Parathyroid adenoma (tissue), 2 donors: Measurements from ENCODE around the gene ANGPTL2.

Experiments
- H2AFZ ChIP-seq: fragments of 300-600 bp; sonication (generic); one replicate; pipeline ENCODE4 v1.7.0; 2017; ENCODE audit warnings: antibody characterized with exemption, mild to moderate bottlenecking
- H3K27ac ChIP-seq: fragments of 300-600 bp; sonication (generic); one replicate; pipeline ENCODE4 v1.7.0; 2017
- H3K27me3 ChIP-seq: fragments of 300-600 bp; sonication (generic); one replicate; pipeline ENCODE4 v1.7.0; 2017; ENCODE audit warnings: low read length; ENCODE audit not compliant: control insufficient read depth, insufficient read depth
- H3K36me3 ChIP-seq: fragments of 300-600 bp; sonication (generic); one replicate; pipeline ENCODE4 v1.7.0; 2017; ENCODE audit warnings: low read length; ENCODE audit not compliant: control insufficient read depth, insufficient read depth
- H3K4me1 ChIP-seq: fragments of 300-600 bp; sonication (generic); one replicate; pipeline ENCODE4 v1.7.0; 2017; ENCODE audit warnings: control low read depth
- H3K4me2 ChIP-seq: fragments of 300-600 bp; sonication (generic); one replicate; pipeline ENCODE4 v1.7.0; 2017; ENCODE audit warnings: low read length
- H3K4me3 ChIP-seq: fragments of 300-600 bp; sonication (generic); one replicate; pipeline ENCODE4 v1.7.0; 2017; ENCODE audit warnings: low read depth, low read length
- H3K79me2 ChIP-seq: fragments of 300-600 bp; sonication (generic); one replicate; pipeline ENCODE4 v1.7.0; 2017; ENCODE audit warnings: control low read depth
- H3K9ac ChIP-seq: fragments of 300-600 bp; sonication (generic); one replicate; pipeline ENCODE4 v1.7.0; 2017; ENCODE audit warnings: mild to moderate bottlenecking
- H3K9me3 ChIP-seq: fragments of 300-600 bp; sonication (generic); one replicate; pipeline ENCODE4 v1.7.0; 2017; ENCODE audit warnings: low read length; ENCODE audit not compliant: control insufficient read depth
- CTCF ChIP-seq: fragments of 300-600 bp; sonication (generic); IDR thresholded peaks from one replicate; pipeline ENCODE4 v1.7.0; 2017; ENCODE audit warnings: antibody characterized with exemption, mild to moderate bottlenecking
- donor health status: primary hyperparathyroidism.

The ANGPTL2 gene

DNA sequence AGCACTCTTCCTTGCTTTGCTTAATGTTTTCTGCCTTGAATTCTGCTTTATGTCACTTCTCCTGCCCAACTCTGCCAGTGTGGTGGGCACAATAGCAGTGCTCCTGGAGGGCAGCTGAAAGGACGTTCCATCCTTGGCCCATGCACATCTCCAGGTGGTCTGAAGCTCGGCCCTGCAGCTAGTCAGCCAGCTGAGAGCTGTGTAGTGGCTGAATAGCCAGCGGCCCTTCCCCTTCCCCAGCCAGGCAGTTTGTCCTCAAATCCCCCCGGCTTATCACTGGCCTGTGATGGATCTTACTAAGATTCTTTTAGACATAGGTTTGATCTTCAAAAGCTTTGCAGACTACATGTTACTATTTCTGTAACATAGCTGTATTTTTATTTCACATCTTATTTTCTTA lies 42.7 kb upstream of the ANGPTL2 start:
- H3K9ac ChIP-seq: no peak overlapping the region
- no peaks in the 10 kb centered on the region for H3K79me2 ChIP-seq
- no peak overlapping the region for H3K4me3 ChIP-seq

DNA sequence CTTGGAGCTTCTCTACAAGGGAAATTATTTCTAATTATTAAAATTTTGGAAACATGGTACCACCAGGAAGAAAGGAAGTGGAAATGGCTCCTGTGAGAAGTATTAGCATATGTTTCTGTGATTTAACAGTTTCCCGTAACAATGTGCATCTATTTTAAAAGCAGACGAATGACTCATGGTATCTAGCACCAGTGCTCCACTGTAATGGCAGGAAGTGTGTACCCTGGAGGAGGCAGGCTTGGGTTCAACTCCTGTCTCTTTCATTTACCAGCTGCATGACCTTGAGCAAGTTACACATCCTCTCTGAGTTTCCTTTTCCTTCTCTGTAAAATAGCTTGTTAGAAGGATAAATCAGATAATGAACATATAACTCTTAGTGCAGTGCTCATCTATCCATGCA lies 41.0 kb upstream of the ANGPTL2 start:
- Histone ChIP-seq H3K4me3 (no peak overlapping the region), H3K9me3 (no peaks in the 10 kb centered on the region), H3K9ac (no peak overlapping the region), H3K36me3 (no peaks in the 10 kb centered on the region), H3K4me1 (no peaks in the 10 kb centered on the region), H3K27me3 (no peaks in the 10 kb centered on the region), H3K4me2 (no peak overlapping the region), H3K27ac (no peak overlapping the region), H2AFZ (no peak overlapping the region), H3K79me2 (no peaks in the 10 kb centered on the region)
- TF ChIP-seq CTCF: no peak

More for the DNA sequence above, 42.7 kb upstream of the ANGPTL2 start:
- Histone ChIP-seq H3K4me2 (no peak overlapping the region), H3K36me3 (no peaks in the 10 kb centered on the region), H3K27me3 (no peaks in the 10 kb centered on the region), H3K9me3 (no peaks in the 10 kb centered on the region), H2AFZ (no peak overlapping the region), H3K4me1 (no peaks in the 10 kb centered on the region), H3K27ac (no peak overlapping the region)
- no peak for TF ChIP-seq CTCF

DNA sequence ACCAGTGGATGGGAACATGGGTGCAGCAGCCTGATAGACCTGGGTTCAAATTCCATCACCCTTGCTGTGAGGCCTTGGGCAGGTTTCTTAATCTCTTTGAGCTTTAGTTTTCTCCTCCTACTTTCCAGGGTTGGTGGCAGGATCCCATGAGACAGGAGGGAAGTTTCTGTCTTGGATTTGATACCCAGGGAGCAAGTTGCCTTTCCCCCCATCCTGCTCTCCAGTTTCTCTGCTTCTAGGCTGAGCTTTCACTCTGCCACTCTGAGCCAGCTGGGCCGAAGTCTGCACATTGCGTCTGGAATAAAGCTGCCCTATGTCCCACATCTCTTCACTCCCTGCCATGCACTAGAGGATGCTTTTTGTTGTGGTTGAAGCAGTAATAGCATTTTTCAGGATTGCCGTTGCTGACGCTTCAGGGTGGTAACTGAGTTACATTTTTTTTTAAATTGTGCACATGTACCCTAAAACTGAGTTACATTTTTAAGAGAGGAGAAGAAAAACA lies 40.5 kb upstream of the ANGPTL2 start:
- Histone ChIP-seq H3K4me3 (no peak overlapping the region), H3K4me1 (no peaks in the 10 kb centered on the region), H3K36me3 (no peaks in the 10 kb centered on the region), H3K27ac (no peak overlapping the region), H3K9ac (no peak overlapping the region), H3K27me3 (no peaks in the 10 kb centered on the region), H2AFZ (no peak overlapping the region), H3K79me2 (no peaks in the 10 kb centered on the region), H3K9me3 (no peaks in the 10 kb centered on the region), H3K4me2 (no peak overlapping the region)
- TF ChIP-seq CTCF: no peak

GRCh38 chr9:127162046-127162863 lies 39.8 kb upstream of the ANGPTL2 start:
- Histone ChIP-seq H3K4me3 (no peak overlapping the region), H3K4me1 (no peaks in the 10 kb centered on the region), H3K27ac (no peak overlapping the region), H3K27me3 (no peaks in the 10 kb centered on the region), H3K9ac (no peak overlapping the region), H3K36me3 (no peaks in the 10 kb centered on the region), H3K4me2 (no peak overlapping the region), H2AFZ (no peak overlapping the region), H3K79me2 (no peaks in the 10 kb centered on the region), H3K9me3 (no peaks in the 10 kb centered on the region)
- no peak for TF ChIP-seq CTCF
